Hepatocyte (in vitro differentiated cells): ENCODE results near the gene TLX2. TPM values are rescaled to one million over a fixed set of nuclear protein-coding genes. Genes with fewer than 3 reads are reported as not detected.
"Not testable (repeated sequence)": the region's sequence is repeated elsewhere in the genome, so short reads cannot be mapped to it uniquely, and the experiment has no call there.

Experiments
- DNase-seq: peaks from one replicate; pipeline ENCODE4 v3.0.0-alpha.2; 2016; ENCODE audit warnings: low spot score
- H2AFZ ChIP-seq: fragments of 200-600 bp; sonication (generic); 2 replicates; pipeline ENCODE4 v1.6.0; 2016; ENCODE audit warnings: antibody characterized with exemption, mild to moderate bottlenecking
- H3K27ac ChIP-seq: fragments of 200-600 bp; sonication (generic); 2 replicates; pipeline ENCODE4 v1.5.1; 2016; ENCODE audit warnings: mild to moderate bottlenecking
- H3K27me3 ChIP-seq: fragments of 200-600 bp; sonication (generic); 2 replicates; pipeline ENCODE4 v1.6.1; 2016
- H3K36me3 ChIP-seq: fragments of 200-600 bp; sonication (generic); replicated peaks from 2 replicates; pipeline ENCODE4 v1.5.1; 2016; ENCODE audit warnings: low read depth; ENCODE audit not compliant: insufficient read depth
- H3K4me1 ChIP-seq: fragments of 200-600 bp; sonication (generic); 2 replicates; pipeline ENCODE4 v1.5.1; 2016; ENCODE audit warnings: mild to moderate bottlenecking, moderate library complexity; ENCODE audit not compliant: insufficient read depth
- H3K4me2 ChIP-seq: fragments of 200-600 bp; sonication (generic); 2 replicates; pipeline ENCODE4 v1.6.0; 2016
- H3K4me3 ChIP-seq: fragments of 200-600 bp; sonication (generic); 2 replicates; pipeline ENCODE4 v1.5.1; 2016; ENCODE audit warnings: mild to moderate bottlenecking
- H3K79me2 ChIP-seq: fragments of 200-600 bp; sonication (generic); 2 replicates; pipeline ENCODE4 v1.6.0; 2017; ENCODE audit warnings: mild to moderate bottlenecking
- H3K9me2 ChIP-seq: fragments of 200-600 bp; sonication (generic); replicated peaks from 2 replicates; pipeline ENCODE4 v1.6.0; 2017; ENCODE audit warnings: mild to moderate bottlenecking; ENCODE audit not compliant: insufficient read depth
- H3K9me3 ChIP-seq: fragments of 200-600 bp; sonication (generic); 2 replicates; pipeline ENCODE4 v1.5.1; 2016; ENCODE audit warnings: low read depth, mild to moderate bottlenecking
- H4K20me1 ChIP-seq: fragments of 200-600 bp; sonication (generic); 2 replicates; pipeline ENCODE4 v1.6.0; 2016; ENCODE audit warnings: mild to moderate bottlenecking; ENCODE audit not compliant: insufficient read depth, poor library complexity, severe bottlenecking
- CTCF ChIP-seq: fragments of 200-600 bp; sonication (generic); IDR thresholded peaks from 2 replicates; pipeline ENCODE4 v1.5.1; 2016; ENCODE audit warnings: antibody characterized with exemption, mild to moderate bottlenecking; ENCODE audit not compliant: poor library complexity
- EZH2 ChIP-seq: fragments of 200-600 bp; sonication (generic); IDR thresholded peaks from 2 replicates; pipeline ENCODE4 v1.6.1; 2016; ENCODE audit warnings: antibody characterized with exemption, mild to moderate bottlenecking, borderline replicate concordance
- EZH2phosphoT487 ChIP-seq: fragments of 200-600 bp; sonication (generic); IDR thresholded peaks from one replicate; pipeline ENCODE4 v1.6.1; 2018; ENCODE audit warnings: antibody characterized with exemption, mild to moderate bottlenecking, low read depth, moderate library complexity; ENCODE audit not compliant: unreplicated experiment, severe bottlenecking
- WGBS: methylation state at CpG from one replicate; pipeline ENCODE4 v1.1.6; 2016; ENCODE audit warnings: low lambda C conversion rate; ENCODE audit errors: missing lambda C conversion rate; 5-methylcytosine and 5-hydroxymethylcytosine counted together
- polyA plus RNA-seq: library from polyadenylated mRNA; unstranded; fragments of >200 nt; fragmentation: Nextera tagmentation; extraction: Ambion mirVana; gene quantifications from 2 replicates; pipeline ENCODE4 v1.2.1, GENCODE V29; 2016
- total RNA-seq: library from RNA; depleted of rRNA; stranded (reverse); fragments of >200 nt; gene quantifications from 2 replicates; pipeline ENCODE4 v1.2.3, GENCODE V29; 2014

The TLX2 gene
- total RNA-seq (not detected in 2 replicates), polyA plus RNA-seq (not detected in 2 replicates)

- H3K4me2 ChIP-seq, result peak within 1 kb of the TSS; percentile 74
- peaks cover 6% of the 10 kb centered on the region for H3K4me1 ChIP-seq
- WGBS, result 5% methylated on average over 73 of the region's 82 CpGs
- no peaks in the 10 kb centered on the region for H3K9me2 ChIP-seq
- peaks cover 98% of the 10 kb centered on the region for H3K27me3 ChIP-seq
- H3K4me3 ChIP-seq, result no peak within 1 kb of the TSS
- no peaks in the 10 kb centered on the region for H3K9me3 ChIP-seq
- H3K79me2 ChIP-seq, result no peaks in the 10 kb centered on the region
- TF ChIP-seq EZH2, result peak; percentile 61
- peak; percentile 70 for TF ChIP-seq EZH2phosphoT487
- TF ChIP-seq CTCF, result no peak
- no peak for DNase-seq
- no peak within 1 kb of the TSS for H3K27ac ChIP-seq
- no peaks in the 10 kb centered on the region for H3K36me3 ChIP-seq
- H2AFZ ChIP-seq, result no peak within 1 kb of the TSS
- H4K20me1 ChIP-seq, result no peaks in the 10 kb centered on the region
Measured at GRCh38 chr2:74514368-74515270, at the start of gene TLX2. Gene TLX2 (plus strand): TSS chr2:74514450. CDS start chr2:74514807, 357 bp downstream.

GRCh38 chr2:74470742-74471141 lies 43.5 kb upstream of the TLX2 start:
- Histone ChIP-seq H3K79me2 (peaks cover 24% of the 10 kb centered on the region), H3K4me2 (peak overlapping the region; percentile 90), H3K4me1 (peaks cover 19% of the 10 kb centered on the region)
- H2AFZ ChIP-seq, H3K36me3 ChIP-seq, H3K4me3 ChIP-seq, H3K27ac ChIP-seq, H3K9me2 ChIP-seq, H3K27me3 ChIP-seq, H4K20me1 ChIP-seq, H3K9me3 ChIP-seq, DNase-seq: not testable (repeated sequence)
- WGBS, result 97% methylated on average over 12 of the region's 12 CpGs

- H2AFZ ChIP-seq, result peak overlapping the region; percentile 96
Measured at GRCh38 chr2:74471332-74472065, 42.8 kb upstream of the TLX2 start.

More at GRCh38 chr2:74471332-74472065, 42.8 kb upstream of the TLX2 start:
- Histone ChIP-seq H3K79me2 (peaks cover 17% of the 10 kb centered on the region), H3K9me2 (no peaks in the 10 kb centered on the region), H4K20me1 (no peaks in the 10 kb centered on the region), H3K4me2 (peak overlapping the region; percentile 90), H3K27me3 (no peaks in the 10 kb centered on the region), H3K27ac (peak overlapping the region; percentile 97), H3K4me1 (peaks cover 19% of the 10 kb centered on the region), H3K9me3 (no peaks in the 10 kb centered on the region), H3K36me3 (no peaks in the 10 kb centered on the region), H3K4me3 (peak overlapping the region; percentile 52)
- TF ChIP-seq CTCF (no peak), EZH2 (no peak), EZH2phosphoT487 (no peak)
- WGBS, result 61% methylated on average over 16 of the region's 16 CpGs
- DNase-seq, result no peak
